ENCODE results near the gene LRRC75B.

Gene LRRC75B

GRCh38 chr22:24587251-24587650 is 5.6 kb downstream of the LRRC75B start:
- no peak for DNase-seq (ENCODE audit: low read depth in 2 of 2)

GRCh38 chr22:24585927-24586546 is 6.8 kb downstream of the LRRC75B start:
- no peak for DNase-seq (ENCODE audit: low read depth in 2 of 2)

GRCh38 chr22:24585461-24585860 is 7.4 kb downstream of the LRRC75B start:
- no peak for DNase-seq (ENCODE audit: low read depth in 2 of 2)

- no peak for DNase-seq (ENCODE audit: low read depth in 2 of 2)
These were observed 7.9 kb downstream of the LRRC75B start for GRCh38 chr22:24584871-24585411.

- DNase-seq (ENCODE audit: low read depth in 2 of 2): no peak
These were observed 8.6 kb downstream of the LRRC75B start for GRCh38 chr22:24584166-24584790.

- no peak for DNase-seq (ENCODE audit: low read depth in 2 of 2)
These were observed 9.4 kb downstream of the LRRC75B start for GRCh38 chr22:24583221-24584165.

GRCh38 chr22:24582056-24582814 is 10.6 kb downstream of the LRRC75B start:
- DNase-seq (ENCODE audit: low read depth in 2 of 2): no peak

GRCh38 chr22:24580276-24580675 is 12.6 kb downstream of the LRRC75B start:
- DNase-seq (ENCODE audit: low read depth in 2 of 2): peak; percentile 38 to 39

GRCh38 chr22:24579258-24579601 is 13.6 kb downstream of the LRRC75B start:
- no peak for DNase-seq (ENCODE audit: low read depth in 2 of 2)

- DNase-seq (ENCODE audit: low read depth in 2 of 2): no peak
These were observed 14.3 kb downstream of the LRRC75B start for GRCh38 chr22:24578355-24579257.

- no peak for DNase-seq (ENCODE audit: low read depth in 2 of 2)
These were observed 16.1 kb downstream of the LRRC75B start for GRCh38 chr22:24576778-24577177.

- DNase-seq (ENCODE audit: low read depth in 2 of 2): no peak
These were observed 21.6 kb downstream of the LRRC75B start for GRCh38 chr22:24571266-24571665.

- DNase-seq (ENCODE audit: low read depth in 2 of 2): no peak
These were observed 25.2 kb downstream of the LRRC75B start for GRCh38 chr22:24567668-24568067.

GRCh38 chr22:24566899-24567511 is 25.9 kb downstream of the LRRC75B start:
- DNase-seq (ENCODE audit: low read depth in 2 of 2): no peak

- no peak for DNase-seq (ENCODE audit: low read depth in 2 of 2)
These were observed 27.8 kb downstream of the LRRC75B start for GRCh38 chr22:24565077-24565476.

GRCh38 chr22:24564376-24565058 is 28.4 kb downstream of the LRRC75B start:
- no peak for DNase-seq (ENCODE audit: low read depth in 2 of 2)

- DNase-seq (ENCODE audit: low read depth in 2 of 2): no peak
These were observed 29.6 kb downstream of the LRRC75B start for GRCh38 chr22:24563246-24563645.

- no peak for DNase-seq (ENCODE audit: low read depth in 2 of 2)
These were observed 33.4 kb downstream of the LRRC75B start for GRCh38 chr22:24559471-24559870.

GRCh38 chr22:24555165-24556039 is 37.5 kb downstream of the LRRC75B start, which contains the start of gene SNRPD3:
TSS of gene SNRPD3 (plus strand) at chr22:24555999. CDS start at chr22:24557675, 1,676 bp downstream.
- peak; percentile 97 for DNase-seq (ENCODE audit: low read depth in 2 of 2)

All from fibroblast of skin of left biceps (primary cell).